Uterus (tissue), 2 donors: ENCODE measurements around the gene SPDYE17.
"Not testable (repeated sequence)": the region's sequence is repeated elsewhere in the genome, so short reads cannot be mapped to it uniquely, and the experiment has no call there.

Experiments used
- POLR2A ChIP-seq, 2 donors: fragments of 450-650 bp; IDR thresholded peaks; one replicate each; pipeline ENCODE4 v1.6.1; 2016; ENCODE audit warnings: antibody characterized with exemption in 2 of 2, mild to moderate bottlenecking in 1 of 2, moderate library complexity in 1 of 2
- TF ChIP-seq, protein P1 (sequence below), 4 experiments: fragments of 200-600 bp in 2 of 4; fragments of 450-650 bp in 2 of 4; sonication (generic) in 2 of 4; IDR thresholded peaks; one replicate each; pipeline ENCODE4 v1.5.1; 2016 to 2019; ENCODE audit warnings: antibody characterized with exemption in 4 of 4, mild to moderate bottlenecking in 2 of 4, moderate library complexity in 1 of 4

DNA sequence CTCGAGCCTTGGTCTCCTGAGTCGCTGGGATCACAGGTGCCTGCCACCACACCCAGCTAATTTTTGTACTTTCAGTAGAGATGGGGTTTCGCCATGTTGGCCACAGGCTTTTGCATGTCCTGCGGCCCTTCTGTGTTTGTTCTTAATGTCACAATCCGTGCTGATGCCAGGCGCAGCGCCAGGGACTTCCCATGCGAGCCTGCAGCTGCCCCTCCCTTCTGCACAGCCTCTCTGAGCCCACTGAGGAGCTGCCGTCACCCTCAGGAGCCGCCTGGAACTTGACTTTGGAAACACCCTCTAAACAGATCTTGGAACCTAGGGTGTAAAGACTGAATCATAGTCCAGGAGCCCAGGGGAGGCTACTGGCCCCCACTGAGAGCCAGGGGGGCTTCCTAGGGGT lies 24.2 kb downstream of the SPDYE17 start:
- TF ChIP-seq, protein P1, sequence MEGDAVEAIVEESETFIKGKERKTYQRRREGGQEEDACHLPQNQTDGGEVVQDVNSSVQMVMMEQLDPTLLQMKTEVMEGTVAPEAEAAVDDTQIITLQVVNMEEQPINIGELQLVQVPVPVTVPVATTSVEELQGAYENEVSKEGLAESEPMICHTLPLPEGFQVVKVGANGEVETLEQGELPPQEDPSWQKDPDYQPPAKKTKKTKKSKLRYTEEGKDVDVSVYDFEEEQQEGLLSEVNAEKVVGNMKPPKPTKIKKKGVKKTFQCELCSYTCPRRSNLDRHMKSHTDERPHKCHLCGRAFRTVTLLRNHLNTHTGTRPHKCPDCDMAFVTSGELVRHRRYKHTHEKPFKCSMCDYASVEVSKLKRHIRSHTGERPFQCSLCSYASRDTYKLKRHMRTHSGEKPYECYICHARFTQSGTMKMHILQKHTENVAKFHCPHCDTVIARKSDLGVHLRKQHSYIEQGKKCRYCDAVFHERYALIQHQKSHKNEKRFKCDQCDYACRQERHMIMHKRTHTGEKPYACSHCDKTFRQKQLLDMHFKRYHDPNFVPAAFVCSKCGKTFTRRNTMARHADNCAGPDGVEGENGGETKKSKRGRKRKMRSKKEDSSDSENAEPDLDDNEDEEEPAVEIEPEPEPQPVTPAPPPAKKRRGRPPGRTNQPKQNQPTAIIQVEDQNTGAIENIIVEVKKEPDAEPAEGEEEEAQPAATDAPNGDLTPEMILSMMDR (IDR thresholded peaks at IDR 0.05) = not testable (repeated sequence)
- not testable (repeated sequence) for TF ChIP-seq POLR2A (IDR thresholded peaks at IDR 0.05)
